ENCODE results near the gene CEACAM8.

- TF ChIP-seq CTCF (IDR thresholded peaks at IDR 0.05) (no peak), POLR2A (IDR thresholded peaks at IDR 0.05) (no peak), POLR2AphosphoS5 (IDR thresholded peaks at IDR 0.05; ENCODE audit: insufficient read depth in 1 of 2, low read depth in 1 of 2) (no peak)
Observed at GRCh38 chr19:42569193-42569592, 25.5 kb downstream of the CEACAM8 start.

Data from vagina (tissue), 2 donors.